ENCODE measurements around the gene SNX6.
"Not testable (repeated sequence)": the region's sequence is repeated elsewhere in the genome, so short reads cannot be mapped to it uniquely, and the experiment has no call there.

Gene SNX6

DNA sequence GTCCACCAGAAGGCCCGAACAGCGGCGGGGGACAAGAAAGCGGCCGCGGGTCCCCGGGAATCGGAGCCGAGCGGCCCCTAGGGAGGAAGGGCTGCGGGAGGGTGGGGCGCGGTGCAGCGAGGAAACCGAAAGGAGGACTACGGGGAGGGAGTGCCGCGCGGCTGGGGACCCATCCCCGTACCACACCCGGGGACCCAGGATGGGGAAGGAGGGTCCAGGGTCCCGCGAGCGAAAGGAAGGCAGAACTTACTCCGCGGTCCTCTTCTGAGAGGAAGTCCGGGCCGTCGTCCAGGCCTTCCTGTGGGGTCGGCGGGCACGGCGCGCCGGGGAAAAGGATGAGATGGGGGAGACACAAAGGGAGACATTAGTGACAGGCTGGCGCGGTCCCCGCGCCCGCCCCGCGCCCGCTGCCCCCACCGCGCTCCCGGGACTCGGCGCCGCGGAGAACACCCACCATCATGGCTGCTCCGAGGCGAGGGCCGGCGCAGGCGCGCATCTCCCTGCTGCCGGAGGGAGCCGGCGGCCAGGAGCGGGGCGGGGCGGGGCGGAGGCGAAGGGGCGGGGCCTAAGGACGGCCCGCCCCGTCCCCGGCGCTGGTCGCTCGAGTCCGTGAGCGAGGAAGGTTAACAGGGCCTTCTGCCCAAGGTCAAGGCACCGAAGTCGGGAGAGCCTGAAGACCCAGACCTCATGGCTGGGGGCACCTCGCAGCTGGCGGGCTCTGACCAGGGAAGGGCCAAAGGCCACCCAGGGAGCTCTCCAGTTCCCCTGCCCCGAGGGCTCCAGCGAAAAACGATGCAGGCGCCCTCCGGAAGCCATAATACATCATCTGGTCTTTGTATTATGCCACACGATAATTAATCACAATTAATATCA is at the start of gene SNX6:
SNX6 (minus strand) TSS at position 492 of the 873 bp plus-strand sequence; CDS start at position 460, 32 bp downstream.
- DNase-seq: peak; percentile 17

GRCh38 chr14:34678735-34679134 is 48.8 kb upstream of the SNX6 start:
- no peak for DNase-seq

- DNase-seq: no peak
These were observed 48.4 kb upstream of the SNX6 start for GRCh38 chr14:34678306-34678705.

GRCh38 chr14:34676516-34677211 is 46.7 kb upstream of the SNX6 start:
- DNase-seq: no peak

DNA sequence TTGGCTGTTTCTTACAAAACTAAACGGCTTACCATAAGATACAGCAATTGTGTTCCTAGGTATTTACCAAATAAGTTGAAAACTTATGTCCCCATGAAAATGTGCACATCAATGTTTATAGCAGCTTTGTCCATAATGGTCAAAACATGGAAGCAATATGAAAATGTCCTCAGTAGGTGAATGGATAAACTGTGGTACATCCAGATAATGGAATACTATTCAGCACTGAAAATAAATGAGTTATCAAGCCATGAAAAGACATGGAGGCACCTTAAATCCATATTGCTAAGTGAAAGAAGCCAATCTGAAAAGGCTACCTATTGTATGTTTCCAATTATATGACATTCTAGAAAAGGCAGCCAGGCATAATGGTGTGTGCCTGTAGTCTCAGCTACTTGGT is 43.8 kb upstream of the SNX6 start:
- DNase-seq: no peak

- no peak for DNase-seq
These were observed 41.8 kb upstream of the SNX6 start for GRCh38 chr14:34671716-34672115.

- no peak for DNase-seq
These were observed 38.2 kb upstream of the SNX6 start for GRCh38 chr14:34668111-34668510.

GRCh38 chr14:34667007-34667406 is 37.1 kb upstream of the SNX6 start:
- DNase-seq: no peak

DNA sequence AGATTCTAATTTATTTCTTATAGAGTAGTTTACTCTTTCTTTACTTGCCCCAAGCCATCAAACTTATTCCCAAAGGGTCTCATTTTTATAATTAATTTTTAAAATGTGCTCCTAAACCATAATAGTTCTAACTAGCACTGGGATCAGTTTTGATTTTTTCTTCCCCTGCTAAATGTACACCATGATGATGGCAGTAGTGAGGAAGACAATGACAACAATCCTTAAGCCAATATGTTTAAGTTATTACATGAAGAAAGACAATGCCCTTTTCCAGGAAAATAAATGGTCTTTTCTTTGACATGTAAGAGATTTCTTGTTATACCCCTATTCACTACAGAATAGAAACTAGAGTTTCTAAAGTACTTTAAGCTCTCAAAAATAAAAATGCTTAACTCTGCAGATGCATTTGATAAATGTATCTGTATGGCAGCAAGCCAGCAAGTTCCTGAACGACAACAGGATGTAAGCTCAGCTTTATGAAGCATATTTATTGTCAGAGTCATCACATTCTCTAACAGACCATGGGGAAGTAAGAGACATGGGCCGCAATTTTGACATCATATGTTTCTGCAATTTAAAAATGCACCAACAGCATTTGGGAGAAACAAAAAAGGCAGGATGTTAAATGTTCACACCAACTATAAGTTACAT is 36.0 kb upstream of the SNX6 start:
- DNase-seq: peak; percentile 71

GRCh38 chr14:34662561-34663088 is 32.7 kb upstream of the SNX6 start:
- DNase-seq: no peak

- no peak for DNase-seq
These were observed 30.8 kb upstream of the SNX6 start for GRCh38 chr14:34660796-34661195.

- no peak for DNase-seq
These were observed 26.0 kb upstream of the SNX6 start for GRCh38 chr14:34655959-34656358.

DNA sequence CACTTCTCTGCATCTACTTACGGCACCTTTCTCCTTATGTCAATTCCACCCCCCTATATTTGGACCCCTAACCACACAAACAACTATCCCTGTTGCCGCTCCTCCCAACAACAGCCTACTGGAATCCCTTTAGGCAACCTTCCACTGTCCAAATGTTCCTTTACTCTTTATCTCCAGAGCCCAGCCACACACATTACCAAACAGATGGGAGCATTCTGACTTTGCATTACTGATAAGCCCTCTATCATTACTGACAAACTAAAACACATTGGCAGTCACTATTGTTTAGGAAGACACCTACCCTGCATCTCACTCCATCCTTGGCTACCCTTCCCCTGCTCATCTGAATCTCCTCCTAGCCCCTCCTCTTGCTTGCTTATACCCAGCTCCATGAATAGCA is 23.1 kb upstream of the SNX6 start:
- not testable (repeated sequence) for DNase-seq

DNA sequence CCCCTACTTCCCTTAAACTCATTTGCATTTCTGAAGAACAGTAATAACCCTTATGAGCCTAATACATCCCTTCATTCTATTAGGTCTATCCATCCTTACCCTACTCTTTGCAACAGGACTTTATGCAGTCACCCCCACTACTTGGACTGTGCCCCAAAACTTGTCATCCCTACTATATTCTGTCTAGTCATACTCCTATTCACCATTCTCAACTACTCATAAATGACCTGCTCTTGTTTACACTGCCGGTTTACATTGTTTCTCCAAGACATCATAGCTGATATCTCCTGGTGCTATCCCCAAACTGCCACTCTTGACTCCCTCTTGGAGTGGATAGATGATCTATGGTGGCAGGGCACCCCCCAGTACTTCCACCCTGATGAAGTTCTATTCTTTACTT is 22.4 kb upstream of the SNX6 start:
- not testable (repeated sequence) for DNase-seq

GRCh38 chr14:34650786-34651584 is 21.0 kb upstream of the SNX6 start:
- peak; percentile 90 for DNase-seq

DNA sequence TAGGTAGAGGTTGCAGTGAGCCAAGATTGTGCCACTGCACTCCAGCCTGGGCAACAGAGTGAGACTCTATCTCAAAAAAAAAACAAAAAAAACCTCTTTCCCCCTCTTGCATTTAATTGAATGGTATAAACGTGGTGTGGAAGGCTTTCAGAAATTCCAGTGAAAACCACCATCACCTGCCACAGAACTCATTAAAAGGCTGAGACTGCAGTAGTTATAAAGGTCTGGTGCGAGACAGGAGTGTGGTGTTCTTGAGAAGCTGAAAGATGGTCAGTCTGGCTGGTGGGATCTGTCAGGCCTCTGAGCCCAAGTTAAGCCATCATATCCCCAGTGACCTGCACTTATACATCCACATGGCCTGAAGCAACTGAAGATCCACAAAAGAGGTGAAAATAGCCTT is 20.1 kb upstream of the SNX6 start:
- not testable (repeated sequence) for DNase-seq

- DNase-seq: peak; percentile 72
These were observed 19.4 kb upstream of the SNX6 start for GRCh38 chr14:34649344-34649743.

GRCh38 chr14:34646570-34647255 is 16.8 kb upstream of the SNX6 start:
- DNase-seq: no peak

- DNase-seq: no peak
These were observed 13.4 kb upstream of the SNX6 start for GRCh38 chr14:34643361-34643760.

- no peak for DNase-seq
These were observed 12.6 kb upstream of the SNX6 start for GRCh38 chr14:34642595-34642994.

- DNase-seq: no peak
These were observed 10.9 kb upstream of the SNX6 start for GRCh38 chr14:34640826-34641225.

GRCh38 chr14:34634360-34634771 is 4.4 kb upstream of the SNX6 start:
- DNase-seq: not testable (repeated sequence)

Measured in amniotic stem cell (primary cell).